Aorta (tissue), 5 donors: Measurements from ENCODE around the gene TMEM164. TPM values are rescaled to one million over a fixed set of nuclear protein-coding genes. Genes with fewer than 3 reads are reported as not detected.

Experiments
- ATAC-seq: fragments of 200-7000 bp; cut with Tn5 transposase; one replicate; pipeline ENCODE4 v1.9.1; 2022; ENCODE audit warnings: moderate library complexity; ENCODE audit not compliant: low FRiP score
- DNase-seq, 2 donors: peaks; one replicate each; pipeline ENCODE4 v3.0.0-alpha.2; 2020
- H3K27ac ChIP-seq, 2 donors: one replicate each; pipeline ENCODE4 v1.5.1; 2013; ENCODE audit warnings: low read length in 2 of 2, mild to moderate bottlenecking in 2 of 2, moderate library complexity in 2 of 2, control low read depth in 1 of 2, inconsistent platforms in 1 of 2, low read depth in 1 of 2
- H3K27me3 ChIP-seq, 2 donors: one replicate each; pipeline ENCODE4 v1.6.1; 2013; ENCODE audit warnings: control low read depth in 1 of 2, low read length in 1 of 2, mild to moderate bottlenecking in 1 of 2, moderate library complexity in 1 of 2; ENCODE audit not compliant: insufficient read depth in 2 of 2, control insufficient read depth in 1 of 2
- H3K36me3 ChIP-seq, 2 donors: one replicate each; pipeline ENCODE4 v1.6.1; 2013; ENCODE audit warnings: control low read depth in 1 of 2, low read length in 1 of 2, mild to moderate bottlenecking in 1 of 2; ENCODE audit not compliant: insufficient read depth in 2 of 2, control insufficient read depth in 1 of 2
- H3K4me1 ChIP-seq, 2 donors: one replicate each; pipeline ENCODE4 v1.6.1; 2013; ENCODE audit warnings: low read length in 2 of 2, control low read depth in 1 of 2, mild to moderate bottlenecking in 1 of 2, moderate library complexity in 1 of 2; ENCODE audit not compliant: insufficient read depth in 2 of 2, control insufficient read depth in 1 of 2
- H3K4me3 ChIP-seq, 2 donors: one replicate each; pipeline ENCODE4 v1.5.1; 2013; ENCODE audit warnings: low read length in 2 of 2, control low read depth in 1 of 2, mild to moderate bottlenecking in 1 of 2
- H3K9me3 ChIP-seq: one replicate; pipeline ENCODE4 v1.6.1; 2013; ENCODE audit warnings: mild to moderate bottlenecking, low read length; ENCODE audit not compliant: control insufficient read depth
- WGBS, 2 donors: extraction: QIAGEN DNeasy Blood & Tissue Kit; methylation state at CpG; one replicate each; pipeline ENCODE4 v1.1.7; 2013; 5-methylcytosine and 5-hydroxymethylcytosine counted together
- intact Hi-C, 2 donors: fragments of 100-400 bp; cut with DNase I; formaldehyde crosslinking; loops; one replicate each; pipeline versions ENCODE4 v1.14.2 to v1.15.0; 2022
- polyA plus RNA-seq, 2 donors: library from polyadenylated mRNA; stranded (reverse); fragments of 200-250 nt; gene quantifications; one replicate each; pipeline ENCODE4 v1.2.3, GENCODE V29; 2013
- total RNA-seq, 2 donors: library from RNA; stranded (reverse); fragmentation: NEBNext Ultra II Directional; extraction: Animal tissue kit (Norgen Biotek cat#: 25700); gene quantifications; one replicate each; pipeline ENCODE4 v1.2.1, GENCODE V29; 2021
- donor health status: healthy with polysubstance abuse.
- donor health status: Bipolar disorder and iron deficiency.
- donor health status: DM: no; HTN: no; CAD: no.
- donor health status: DM: no; HTN: no; CAD: no.
- donor health status: DM: yes; HTN: yes; CAD: no.

Gene TMEM164
- total and polyA plus RNA-seq, 4 donors, result 7.8 to 18.3 (median 11.2) TPM

- intact Hi-C loops, result no loop called here
Observed at GRCh38 chrX:110042496-110042895, 39.6 kb downstream of the TMEM164 start.

GRCh38 chrX:110043506-110043905, 40.6 kb downstream of the TMEM164 start:
- Histone ChIP-seq H3K4me1 (no peaks in the 10 kb centered on the region), H3K9me3 (no peaks in the 10 kb centered on the region), H3K4me3 (no peak overlapping the region), H3K27me3 (no peaks in the 10 kb centered on the region), H3K27ac (no peak overlapping the region), H3K36me3 (no peaks in the 10 kb centered on the region)
- WGBS, 2 donors, result 6% methylated on average over 2 of the region's 2 CpGs
- ATAC-seq, result no peak
- no peak for DNase-seq
- intact Hi-C loops, result no loop called here

More at GRCh38 chrX:110042496-110042895, 39.6 kb downstream of the TMEM164 start:
- H3K27ac ChIP-seq, result no peak overlapping the region
- DNase-seq (no peak), ATAC-seq (no peak)
- H3K4me3 ChIP-seq, result no peak overlapping the region
- no peaks in the 10 kb centered on the region for H3K36me3 ChIP-seq
- H3K4me1 ChIP-seq, result no peaks in the 10 kb centered on the region
- H3K9me3 ChIP-seq, result no peaks in the 10 kb centered on the region
- H3K27me3 ChIP-seq, result no peaks in the 10 kb centered on the region

GRCh38 chrX:110044346-110045249, 41.7 kb downstream of the TMEM164 start:
- DNase-seq (no peak), ATAC-seq (no peak)
- WGBS, 2 donors, result 57 to 88% methylated on average over 4 of the region's 4 CpGs
- no peak overlapping the region for H3K4me3 ChIP-seq
- H3K36me3 ChIP-seq, result no peaks in the 10 kb centered on the region
- no peaks in the 10 kb centered on the region for H3K4me1 ChIP-seq
- intact Hi-C loops, result no loop called here
- H3K9me3 ChIP-seq, result no peaks in the 10 kb centered on the region
- H3K27me3 ChIP-seq, result no peaks in the 10 kb centered on the region
- no peak overlapping the region for H3K27ac ChIP-seq

GRCh38 chrX:110045421-110045820, 42.5 kb downstream of the TMEM164 start:
- H3K27me3 ChIP-seq, result no peaks in the 10 kb centered on the region
- DNase-seq, result no peak
- ATAC-seq, result no peak
- H3K27ac ChIP-seq, result no peak overlapping the region
- no peak overlapping the region for H3K4me3 ChIP-seq
- H3K9me3 ChIP-seq, result no peaks in the 10 kb centered on the region
- intact Hi-C loops, result no loop called here
- WGBS, 2 donors, result 78 to 95% methylated on average over 3 of the region's 3 CpGs
- H3K36me3 ChIP-seq, result no peaks in the 10 kb centered on the region
- peaks cover 0 to 1% of the 10 kb centered on the region in 2 donors for H3K4me1 ChIP-seq

GRCh38 chrX:110046001-110046400, 43.1 kb downstream of the TMEM164 start:
- Histone ChIP-seq H3K27me3 (no peaks in the 10 kb centered on the region), H3K4me1 (peaks cover 0 to 1% of the 10 kb centered on the region in 2 donors), H3K36me3 (no peaks in the 10 kb centered on the region), H3K9me3 (no peaks in the 10 kb centered on the region), H3K4me3 (no peak overlapping the region), H3K27ac (no peak overlapping the region)
- no peak for ATAC-seq
- intact Hi-C loops, result no loop called here
- no peak for DNase-seq
- 42 to 62% methylated on average over 4 of the region's 4 CpGs for WGBS, 2 donors

GRCh38 chrX:110046971-110047370, 44.1 kb downstream of the TMEM164 start:
- ATAC-seq (no peak), DNase-seq (no peak)
- peaks cover 0 to 1% of the 10 kb centered on the region in 2 donors for H3K4me1 ChIP-seq
- no peaks in the 10 kb centered on the region for H3K27me3 ChIP-seq
- H3K27ac ChIP-seq, result no peak overlapping the region
- H3K9me3 ChIP-seq, result no peaks in the 10 kb centered on the region
- intact Hi-C loops, result no loop called here
- H3K4me3 ChIP-seq, result no peak overlapping the region
- 86 to 95% methylated on average over 1 of the region's 1 CpG for WGBS, 2 donors
- no peaks in the 10 kb centered on the region for H3K36me3 ChIP-seq

- Histone ChIP-seq H3K4me1 (peaks cover 0 to 1% of the 10 kb centered on the region in 2 donors), H3K36me3 (no peaks in the 10 kb centered on the region), H3K27me3 (no peaks in the 10 kb centered on the region), H3K27ac (no peak overlapping the region), H3K9me3 (no peaks in the 10 kb centered on the region), H3K4me3 (no peak overlapping the region)
- DNase-seq (no peak), ATAC-seq (no peak)
- WGBS, 2 donors, result 37 to 51% methylated on average over 1 of the region's 1 CpG
- intact Hi-C loops, result no loop called here
Observed at GRCh38 chrX:110049096-110049495, 46.2 kb downstream of the TMEM164 start.

- peaks cover 0 to 1% of the 10 kb centered on the region in 2 donors for H3K4me1 ChIP-seq
Observed at GRCh38 chrX:110050386-110050785, 47.5 kb downstream of the TMEM164 start.

GRCh38 chrX:110050901-110051300, 48.0 kb downstream of the TMEM164 start:
- intact Hi-C loops, result no loop called here
- H3K36me3 ChIP-seq, result no peaks in the 10 kb centered on the region
- ATAC-seq (no peak), DNase-seq (no peak)
- no peaks in the 10 kb centered on the region for H3K9me3 ChIP-seq
- no peak overlapping the region for H3K27ac ChIP-seq
- no peak overlapping the region for H3K4me3 ChIP-seq
- WGBS, 2 donors, result 81 to 95% methylated on average over 2 of the region's 2 CpGs
- no peaks in the 10 kb centered on the region for H3K27me3 ChIP-seq
- H3K4me1 ChIP-seq, result peaks cover 0 to 1% of the 10 kb centered on the region in 2 donors

More at GRCh38 chrX:110050386-110050785, 47.5 kb downstream of the TMEM164 start:
- no peaks in the 10 kb centered on the region for H3K9me3 ChIP-seq
- intact Hi-C loops, result no loop called here
- no peaks in the 10 kb centered on the region for H3K36me3 ChIP-seq
- H3K27me3 ChIP-seq, result no peaks in the 10 kb centered on the region
- DNase-seq (no peak), ATAC-seq (no peak)
- H3K4me3 ChIP-seq, result no peak overlapping the region
- WGBS, 2 donors, result 54 to 93% methylated on average over 2 of the region's 2 CpGs
- H3K27ac ChIP-seq, result no peak overlapping the region
